ENCODE measurements around the gene HOXA4. TPM values are rescaled to one million over a fixed set of nuclear protein-coding genes. Genes with fewer than 3 reads are reported as not detected.

The HOXA4 gene
- total and polyA plus RNA-seq, 2 donors (not counting 1 experiment from before 2014, with no cell fraction given), result 0.33 to 3.6 TPM

GRCh38 chr7:27156508-27156898 is 25.9 kb upstream of the HOXA4 start, which contains the start of gene HOXA7:
TSS of gene HOXA7 (minus strand) at chr7:27156675. CDS start at chr7:27156545, 130 bp downstream.
- peak within 1 kb of the TSS; percentile 67 for H3K9ac ChIP-seq (ENCODE audit: insufficient read depth, low read length)
- no peaks in the 10 kb centered on the region for H3K36me3 ChIP-seq (ENCODE audit: control insufficient read depth, insufficient read depth, low read length)
- peak in 1 of 2 donors; percentile 73 for DNase-seq (ENCODE audit: low read depth in 2 of 2)
- no peaks in the 10 kb centered on the region for H3K9me3 ChIP-seq (ENCODE audit: control insufficient read depth, insufficient read depth, low read depth, low read length)
- no peaks in the 10 kb centered on the region for H3K27me3 ChIP-seq (ENCODE audit: control insufficient read depth, insufficient read depth, low read length)
- peaks cover 4% of the 10 kb centered on the region for H3K4me1 ChIP-seq (ENCODE audit: control insufficient read depth, extremely low read depth, insufficient read depth, low read length)
- peak within 1 kb of the TSS; percentile 85 for H3K4me2 ChIP-seq (ENCODE audit: extremely low read depth, insufficient read depth, low read length)
- peak within 1 kb of the TSS; percentile 90 for H2AFZ ChIP-seq (ENCODE audit: low read length)
- H3K4me3 ChIP-seq (replicated peaks in 1 of 4; ENCODE audit: control extremely low read depth in 1 of 4, insufficient read depth in 1 of 4, low read depth in 3 of 4, low read length in 4 of 4), result peak within 1 kb of the TSS; percentile 64 to 86 (median 73)
- TF ChIP-seq CTCF (conservative IDR thresholded peaks at IDR 0.05 in 1 of 2, IDR thresholded peaks at IDR 0.05 in 1 of 2; ENCODE audit: low read depth in 1 of 2, low read length in 2 of 2) (no peak), EZH2 (IDR thresholded peaks at IDR 0.05; ENCODE audit: low read length, missing control alignments) (no peak)
- peaks cover 5% of the 10 kb centered on the region for H3K79me2 ChIP-seq (ENCODE audit: control insufficient read depth, insufficient read depth, low read length)
- peak within 1 kb of the TSS; percentile 63 for H3K27ac ChIP-seq (ENCODE audit: insufficient read depth, low read length)
- H4K20me1 ChIP-seq (ENCODE audit: control insufficient read depth, extremely low read depth, insufficient read depth, low read length), result no peaks in the 10 kb centered on the region

- Histone ChIP-seq H3K9ac (ENCODE audit: insufficient read depth, low read length) (peak overlapping the region; percentile 67), H3K27ac (ENCODE audit: insufficient read depth, low read length) (peak overlapping the region; percentile 63), H3K9me3 (ENCODE audit: control insufficient read depth, insufficient read depth, low read depth, low read length) (no peaks in the 10 kb centered on the region), H3K4me3 (replicated peaks in 1 of 4; ENCODE audit: control extremely low read depth in 1 of 4, insufficient read depth in 1 of 4, low read depth in 3 of 4, low read length in 4 of 4) (peak overlapping the region; percentile 64 to 86 (median 73)), H4K20me1 (ENCODE audit: control insufficient read depth, extremely low read depth, insufficient read depth, low read length) (no peaks in the 10 kb centered on the region), H3K4me2 (ENCODE audit: extremely low read depth, insufficient read depth, low read length) (peak overlapping the region; percentile 85), H3K4me1 (ENCODE audit: control insufficient read depth, extremely low read depth, insufficient read depth, low read length) (peaks cover 4% of the 10 kb centered on the region), H3K79me2 (ENCODE audit: control insufficient read depth, insufficient read depth, low read length) (peaks cover 10% of the 10 kb centered on the region), H2AFZ (ENCODE audit: low read length) (peak overlapping the region; percentile 90), H3K27me3 (ENCODE audit: control insufficient read depth, insufficient read depth, low read length) (no peaks in the 10 kb centered on the region), H3K36me3 (ENCODE audit: control insufficient read depth, insufficient read depth, low read length) (no peaks in the 10 kb centered on the region)
- TF ChIP-seq CTCF (conservative IDR thresholded peaks at IDR 0.05 in 1 of 2, IDR thresholded peaks at IDR 0.05 in 1 of 2; ENCODE audit: low read depth in 1 of 2, low read length in 2 of 2) (no peak), EZH2 (IDR thresholded peaks at IDR 0.05; ENCODE audit: low read length, missing control alignments) (no peak)
- DNase-seq (ENCODE audit: low read depth in 2 of 2), result peak in 1 of 2 donors; percentile 29
Measured at GRCh38 chr7:27155816-27156507, 25.4 kb upstream of the HOXA4 start.

- H4K20me1 ChIP-seq (ENCODE audit: control insufficient read depth, extremely low read depth, insufficient read depth, low read length), result no peaks in the 10 kb centered on the region
- H3K27me3 ChIP-seq (ENCODE audit: control insufficient read depth, insufficient read depth, low read length), result no peaks in the 10 kb centered on the region
- H3K4me2 ChIP-seq (ENCODE audit: extremely low read depth, insufficient read depth, low read length), result peak overlapping the region; percentile 85
- no peaks in the 10 kb centered on the region for H3K36me3 ChIP-seq (ENCODE audit: control insufficient read depth, insufficient read depth, low read length)
- no peaks in the 10 kb centered on the region for H3K9me3 ChIP-seq (ENCODE audit: control insufficient read depth, insufficient read depth, low read depth, low read length)
- peak overlapping the region; percentile 33 to 86 (median 73) for H3K4me3 ChIP-seq (replicated peaks in 1 of 4; ENCODE audit: control extremely low read depth in 1 of 4, insufficient read depth in 1 of 4, low read depth in 3 of 4, low read length in 4 of 4)
- TF ChIP-seq EZH2 (IDR thresholded peaks at IDR 0.05; ENCODE audit: low read length, missing control alignments), result no peak
- no peak for TF ChIP-seq CTCF (conservative IDR thresholded peaks at IDR 0.05 in 1 of 2, IDR thresholded peaks at IDR 0.05 in 1 of 2; ENCODE audit: low read depth in 1 of 2, low read length in 2 of 2)
- peak overlapping the region; percentile 90 for H2AFZ ChIP-seq (ENCODE audit: low read length)
- no peak for DNase-seq (ENCODE audit: low read depth in 2 of 2)
- H3K79me2 ChIP-seq (ENCODE audit: control insufficient read depth, insufficient read depth, low read length), result peaks cover 16% of the 10 kb centered on the region
- peaks cover 4% of the 10 kb centered on the region for H3K4me1 ChIP-seq (ENCODE audit: control insufficient read depth, extremely low read depth, insufficient read depth, low read length)
- no peak overlapping the region for H3K27ac ChIP-seq (ENCODE audit: insufficient read depth, low read length)
- no peak overlapping the region for H3K9ac ChIP-seq (ENCODE audit: insufficient read depth, low read length)
Measured at GRCh38 chr7:27154901-27155815, 24.6 kb upstream of the HOXA4 start.

Measured in fibroblast of lung (primary cell).